ENCODE results near the gene PRDM2.

DNA sequence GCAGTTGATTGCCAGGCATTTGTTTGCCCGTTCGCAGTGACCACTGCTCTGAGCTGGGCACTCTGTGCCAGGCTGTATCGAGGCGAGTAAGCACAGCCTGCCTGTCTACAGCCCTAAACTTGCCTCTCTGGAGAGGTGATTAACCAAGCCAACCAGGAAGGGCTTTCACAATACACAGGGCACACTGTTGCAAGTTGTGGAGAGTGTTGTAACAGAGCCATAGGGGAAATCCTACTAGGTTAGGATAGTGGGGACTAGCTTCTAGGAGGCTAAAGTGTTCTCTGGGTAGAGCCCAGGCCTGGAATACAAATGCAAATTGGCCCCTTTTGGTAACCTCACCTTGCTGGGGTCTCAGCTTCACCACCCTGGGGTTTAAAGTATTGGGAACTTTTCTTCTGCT is 23.8 kb downstream of the PRDM2 start:
- TF ChIP-seq, protein P1, sequence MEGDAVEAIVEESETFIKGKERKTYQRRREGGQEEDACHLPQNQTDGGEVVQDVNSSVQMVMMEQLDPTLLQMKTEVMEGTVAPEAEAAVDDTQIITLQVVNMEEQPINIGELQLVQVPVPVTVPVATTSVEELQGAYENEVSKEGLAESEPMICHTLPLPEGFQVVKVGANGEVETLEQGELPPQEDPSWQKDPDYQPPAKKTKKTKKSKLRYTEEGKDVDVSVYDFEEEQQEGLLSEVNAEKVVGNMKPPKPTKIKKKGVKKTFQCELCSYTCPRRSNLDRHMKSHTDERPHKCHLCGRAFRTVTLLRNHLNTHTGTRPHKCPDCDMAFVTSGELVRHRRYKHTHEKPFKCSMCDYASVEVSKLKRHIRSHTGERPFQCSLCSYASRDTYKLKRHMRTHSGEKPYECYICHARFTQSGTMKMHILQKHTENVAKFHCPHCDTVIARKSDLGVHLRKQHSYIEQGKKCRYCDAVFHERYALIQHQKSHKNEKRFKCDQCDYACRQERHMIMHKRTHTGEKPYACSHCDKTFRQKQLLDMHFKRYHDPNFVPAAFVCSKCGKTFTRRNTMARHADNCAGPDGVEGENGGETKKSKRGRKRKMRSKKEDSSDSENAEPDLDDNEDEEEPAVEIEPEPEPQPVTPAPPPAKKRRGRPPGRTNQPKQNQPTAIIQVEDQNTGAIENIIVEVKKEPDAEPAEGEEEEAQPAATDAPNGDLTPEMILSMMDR (IDR thresholded peaks at IDR 0.05): no peak
- no peak for TF ChIP-seq POLR2A (IDR thresholded peaks at IDR 0.05)

Data from suprapubic skin (tissue), 3 donors.